ENCODE measurements around the gene CERS5. TPM values are rescaled to one million over a fixed set of nuclear protein-coding genes. Genes with fewer than 3 reads are reported as not detected.
"Not testable (repeated sequence)": the region's sequence is repeated elsewhere in the genome, so short reads cannot be mapped to it uniquely, and the experiment has no call there.

Gene CERS5
- total and polyA plus RNA-seq, 8 donors, result 38.1 to 76.4 (median 67.5) TPM

DNA sequence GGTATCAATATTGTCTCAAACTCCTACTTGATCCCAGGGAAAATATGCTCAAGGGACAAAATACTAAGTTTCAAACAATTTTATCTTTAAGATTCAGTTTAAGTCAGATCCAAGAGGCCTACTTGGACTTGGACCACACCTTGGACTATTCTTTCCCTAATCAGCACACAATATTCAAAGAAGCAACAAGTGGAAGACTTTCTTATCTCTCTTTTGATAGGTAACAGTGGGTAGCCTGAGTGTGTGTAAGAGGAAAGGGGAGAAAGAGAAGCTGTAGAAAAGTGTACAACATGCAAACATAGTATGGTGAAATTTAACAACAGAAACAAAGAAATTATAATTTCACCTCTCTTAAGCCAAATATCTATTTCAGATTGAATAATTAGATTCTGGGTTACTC, 6.5 kb downstream of the CERS5 start:
- DNase-seq, result no peak
- no peaks in the 10 kb centered on the region for H3K36me3 ChIP-seq
- TF ChIP-seq, protein P1, sequence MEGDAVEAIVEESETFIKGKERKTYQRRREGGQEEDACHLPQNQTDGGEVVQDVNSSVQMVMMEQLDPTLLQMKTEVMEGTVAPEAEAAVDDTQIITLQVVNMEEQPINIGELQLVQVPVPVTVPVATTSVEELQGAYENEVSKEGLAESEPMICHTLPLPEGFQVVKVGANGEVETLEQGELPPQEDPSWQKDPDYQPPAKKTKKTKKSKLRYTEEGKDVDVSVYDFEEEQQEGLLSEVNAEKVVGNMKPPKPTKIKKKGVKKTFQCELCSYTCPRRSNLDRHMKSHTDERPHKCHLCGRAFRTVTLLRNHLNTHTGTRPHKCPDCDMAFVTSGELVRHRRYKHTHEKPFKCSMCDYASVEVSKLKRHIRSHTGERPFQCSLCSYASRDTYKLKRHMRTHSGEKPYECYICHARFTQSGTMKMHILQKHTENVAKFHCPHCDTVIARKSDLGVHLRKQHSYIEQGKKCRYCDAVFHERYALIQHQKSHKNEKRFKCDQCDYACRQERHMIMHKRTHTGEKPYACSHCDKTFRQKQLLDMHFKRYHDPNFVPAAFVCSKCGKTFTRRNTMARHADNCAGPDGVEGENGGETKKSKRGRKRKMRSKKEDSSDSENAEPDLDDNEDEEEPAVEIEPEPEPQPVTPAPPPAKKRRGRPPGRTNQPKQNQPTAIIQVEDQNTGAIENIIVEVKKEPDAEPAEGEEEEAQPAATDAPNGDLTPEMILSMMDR (IDR thresholded peaks at IDR 0.05), result no peak
- H3K27ac ChIP-seq, result no peak overlapping the region
- intact Hi-C loops (cut with DNase I), result no loop called here
- no peaks in the 10 kb centered on the region for H3K9me3 ChIP-seq
- ATAC-seq, result no peak
- peaks cover 0 to 5% of the 10 kb centered on the region in 2 donors for H3K4me1 ChIP-seq
- no peak overlapping the region for H3K4me3 ChIP-seq
- no peaks in the 10 kb centered on the region for H3K27me3 ChIP-seq

DNA sequence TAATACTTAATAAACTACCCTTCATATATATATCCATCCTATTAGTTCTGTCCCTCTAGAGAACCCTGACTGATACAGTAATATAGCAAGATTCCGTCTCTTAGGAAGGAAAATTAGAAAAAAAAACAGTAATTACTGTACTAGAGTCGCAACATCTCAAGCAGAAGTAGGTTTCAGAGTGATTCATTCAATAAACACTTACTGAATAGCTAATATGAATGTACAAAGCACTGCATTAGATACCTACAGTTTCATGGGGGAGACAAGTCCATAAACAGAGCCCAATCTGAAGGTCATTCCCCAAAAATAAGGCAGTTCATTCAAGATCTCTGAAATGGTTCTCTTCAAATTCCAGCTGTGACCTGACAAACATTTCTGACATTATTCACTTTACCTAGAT, 9.9 kb downstream of the CERS5 start:
- peaks cover 0 to 3% of the 10 kb centered on the region in 2 donors for H3K4me1 ChIP-seq
- intact Hi-C loops (cut with DNase I), result no loop called here
- TF ChIP-seq, protein P1 (IDR thresholded peaks at IDR 0.05), result no peak
- H3K36me3 ChIP-seq, result no peaks in the 10 kb centered on the region
- no peak overlapping the region for H3K27ac ChIP-seq
- H3K4me3 ChIP-seq, result no peak overlapping the region
- DNase-seq (no peak), ATAC-seq (peak; percentile 84)
- H3K27me3 ChIP-seq, result no peaks in the 10 kb centered on the region
- no peaks in the 10 kb centered on the region for H3K9me3 ChIP-seq

DNA sequence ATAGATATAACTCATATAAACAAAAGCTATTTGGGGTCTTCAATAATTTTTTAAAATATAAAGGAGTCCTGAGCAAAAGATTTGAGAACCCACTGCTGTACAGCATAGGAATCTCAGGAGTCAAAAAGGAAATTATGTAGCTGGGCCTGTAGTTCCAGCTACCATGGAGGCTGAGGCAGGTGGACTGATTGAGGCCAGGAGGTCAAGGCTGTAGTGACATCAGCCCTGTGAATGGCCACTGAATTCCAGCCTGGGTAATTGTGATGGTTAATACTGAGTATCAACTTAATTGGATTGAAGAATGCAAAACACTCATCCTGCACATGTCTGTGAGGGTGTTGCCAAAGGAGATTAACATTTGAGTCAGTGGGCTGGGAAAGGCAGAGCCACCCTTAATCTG, 10.5 kb downstream of the CERS5 start:
- no peak for ATAC-seq
- no peaks in the 10 kb centered on the region for H3K9me3 ChIP-seq
- TF ChIP-seq, protein P1 (IDR thresholded peaks at IDR 0.05), result no peak
- H3K4me3 ChIP-seq, result no peak overlapping the region
- H3K27me3 ChIP-seq, result no peaks in the 10 kb centered on the region
- intact Hi-C loops (cut with DNase I), result no loop called here
- no peak overlapping the region for H3K27ac ChIP-seq
- H3K4me1 ChIP-seq, result no peaks in the 10 kb centered on the region
- no peak for DNase-seq
- H3K36me3 ChIP-seq, result no peaks in the 10 kb centered on the region

DNA sequence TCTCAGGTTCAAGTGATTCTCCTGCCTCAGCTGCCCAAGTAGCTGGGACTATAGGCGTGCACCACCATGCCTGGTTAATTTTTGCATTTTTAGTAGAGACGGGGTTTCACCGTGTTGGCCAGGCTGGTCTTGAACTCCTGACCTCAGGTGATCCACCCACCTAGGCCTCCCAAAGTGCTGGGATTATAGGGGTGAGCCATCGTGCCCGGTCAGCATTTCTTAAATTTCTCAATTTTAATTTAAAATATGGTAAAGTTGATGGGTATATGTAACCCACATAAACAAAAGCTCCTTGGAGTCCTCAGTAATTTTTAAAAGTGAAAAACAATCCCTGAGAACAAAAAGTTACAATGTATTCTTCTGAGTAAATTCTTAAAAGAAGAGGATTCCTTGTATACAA, 12.2 kb downstream of the CERS5 start:
- H3K4me1 ChIP-seq; H3K4me3 ChIP-seq; H3K27ac ChIP-seq; DNase-seq; H3K9me3 ChIP-seq; intact Hi-C loops (cut with DNase I); H3K36me3 ChIP-seq; H3K27me3 ChIP-seq; ATAC-seq: not testable (repeated sequence)

DNA sequence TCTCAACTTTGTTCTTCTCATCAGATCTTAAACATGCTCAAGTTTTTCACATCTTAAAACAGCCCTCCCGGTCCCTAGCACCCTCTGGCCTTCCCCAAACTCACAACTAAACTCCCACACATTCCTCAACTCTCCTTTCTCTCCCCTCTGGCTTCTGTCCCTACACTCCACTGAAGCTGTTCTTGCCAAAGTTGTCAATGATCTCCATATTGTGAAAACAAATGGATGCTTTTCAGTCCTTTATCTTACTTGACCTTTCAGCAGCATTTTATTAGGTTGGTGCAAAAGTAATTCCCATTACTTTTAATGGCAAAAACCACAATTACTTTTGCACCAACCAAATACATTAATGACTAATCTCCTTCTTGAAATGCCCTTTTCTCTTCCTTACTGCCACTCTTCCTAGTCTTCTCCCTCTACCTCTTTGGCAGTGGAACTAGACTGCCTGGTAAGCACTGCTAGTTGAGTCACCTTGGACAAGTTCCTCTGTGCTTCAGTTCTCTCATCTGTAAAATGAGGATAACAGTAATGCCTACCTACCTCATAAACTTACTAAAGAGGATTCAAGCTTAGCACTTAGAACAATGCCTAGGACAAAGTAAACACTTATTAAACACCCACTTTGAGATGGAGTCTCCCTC, 16.0 kb downstream of the CERS5 start:
- ATAC-seq, result peak; percentile 23

More for the DNA sequence above, 16.0 kb downstream of the CERS5 start:
- Histone ChIP-seq H3K27ac (no peak overlapping the region), H3K9me3 (no peaks in the 10 kb centered on the region), H3K27me3 (no peaks in the 10 kb centered on the region), H3K36me3 (no peaks in the 10 kb centered on the region), H3K4me3 (no peak overlapping the region), H3K4me1 (no peaks in the 10 kb centered on the region)
- TF ChIP-seq, protein P1 (IDR thresholded peaks at IDR 0.05), result no peak
- DNase-seq, result no peak
- intact Hi-C loops (cut with DNase I), result no loop called here

Data from left lung (tissue), 10 donors.